HuH-7 (cell line): ENCODE results near the gene RAPGEF5.

ENCODE experiments used
- DNase-seq: peaks from one replicate; pipeline ENCODE4 v3.0.0; 2011; ENCODE audit warnings: low spot score

Gene RAPGEF5

GRCh38 chr7:22302951-22303423 is 54.0 kb downstream of the RAPGEF5 start:
- no peak for DNase-seq

GRCh38 chr7:22302193-22302592 is 54.8 kb downstream of the RAPGEF5 start:
- no peak for DNase-seq

- no peak for DNase-seq
These were observed 55.2 kb downstream of the RAPGEF5 start for GRCh38 chr7:22301790-22302189.

- DNase-seq = no peak
These were observed 56.1 kb downstream of the RAPGEF5 start for GRCh38 chr7:22300839-22301238.

- peak; percentile 13 for DNase-seq
These were observed 60.0 kb downstream of the RAPGEF5 start for GRCh38 chr7:22296916-22297315.

GRCh38 chr7:22296265-22296566 is 60.7 kb downstream of the RAPGEF5 start:
- DNase-seq = no peak

GRCh38 chr7:22295402-22296264 is 61.3 kb downstream of the RAPGEF5 start:
- no peak for DNase-seq

GRCh38 chr7:22292531-22292930 is 64.4 kb downstream of the RAPGEF5 start:
- no peak for DNase-seq

GRCh38 chr7:22291977-22292376 is 65.0 kb downstream of the RAPGEF5 start:
- no peak for DNase-seq

- no peak for DNase-seq
These were observed 68.8 kb downstream of the RAPGEF5 start for GRCh38 chr7:22288202-22288601.

- DNase-seq = no peak
These were observed 69.5 kb downstream of the RAPGEF5 start for GRCh38 chr7:22287412-22287811.

GRCh38 chr7:22286436-22286835 is 70.5 kb downstream of the RAPGEF5 start:
- no peak for DNase-seq

GRCh38 chr7:22281481-22281880 is 75.5 kb downstream of the RAPGEF5 start:
- no peak for DNase-seq

- DNase-seq = no peak
These were observed 76.9 kb downstream of the RAPGEF5 start for GRCh38 chr7:22280031-22280430.

- DNase-seq = no peak
These were observed 78.3 kb downstream of the RAPGEF5 start for GRCh38 chr7:22278660-22279059.

- no peak for DNase-seq
These were observed 79.6 kb downstream of the RAPGEF5 start for GRCh38 chr7:22277375-22277774.

- no peak for DNase-seq
These were observed 81.3 kb downstream of the RAPGEF5 start for GRCh38 chr7:22275661-22276060.

GRCh38 chr7:22271311-22271710 is 85.6 kb downstream of the RAPGEF5 start:
- no peak for DNase-seq

GRCh38 chr7:22270371-22270770 is 86.6 kb downstream of the RAPGEF5 start:
- no peak for DNase-seq

- DNase-seq = no peak
These were observed 87.0 kb downstream of the RAPGEF5 start for GRCh38 chr7:22269963-22270362.

- no peak for DNase-seq
These were observed 88.0 kb downstream of the RAPGEF5 start for GRCh38 chr7:22268884-22269421.

GRCh38 chr7:22267930-22268615 is 88.9 kb downstream of the RAPGEF5 start:
- DNase-seq = no peak

GRCh38 chr7:22262538-22262937 is 94.4 kb downstream of the RAPGEF5 start:
- DNase-seq = no peak
